NCI-H128 (cell line): ENCODE results near the gene KLHL10.
A peak's percentile ranks its signal among the peaks of the same experiment; 100 is the strongest.

ENCODE experiments used
- DNase-seq: peaks from one replicate; lab custom pipeline; 2025; ENCODE audit not compliant: unreplicated experiment; lab: John Stamatoyannopoulos, UW

The KLHL10 gene

DNA sequence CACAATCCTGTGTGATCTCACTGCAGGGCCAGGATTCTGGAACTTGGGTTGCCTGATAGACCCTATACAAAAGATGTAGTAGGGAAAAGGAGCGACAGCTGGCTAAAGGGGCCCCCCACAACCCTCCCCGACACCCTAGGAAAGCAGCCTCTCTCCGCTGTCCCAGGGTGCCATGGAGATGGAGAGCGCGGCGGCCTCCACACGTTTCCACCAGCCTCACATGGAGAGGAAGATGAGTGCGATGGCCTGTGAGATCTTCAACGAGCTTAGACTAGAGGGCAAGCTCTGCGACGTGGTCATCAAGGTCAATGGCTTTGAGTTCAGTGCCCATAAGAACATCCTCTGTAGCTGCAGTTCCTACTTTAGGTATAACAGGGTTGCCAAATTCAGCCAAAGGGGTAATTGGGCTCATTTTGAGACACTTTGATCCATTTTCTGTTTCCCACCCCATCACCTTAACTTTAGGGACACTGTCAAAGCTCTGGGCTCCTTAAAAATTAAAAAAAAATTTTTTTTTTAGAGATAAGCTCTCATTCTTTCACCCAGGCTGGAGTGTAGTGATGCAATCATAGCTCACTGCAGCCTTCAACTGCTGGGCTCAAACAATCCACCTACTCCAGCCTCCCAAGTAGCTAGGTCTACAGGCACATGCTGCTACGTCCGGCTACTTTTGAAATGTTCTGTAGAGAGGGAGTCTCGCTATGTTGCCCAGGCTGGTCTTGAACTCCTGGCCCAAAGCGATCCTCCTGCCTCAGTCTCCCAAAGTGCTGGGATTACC lies at the start of gene KLHL10:
KLHL10 (plus strand) TSS at position 65 of the 778 bp plus-strand sequence; CDS start at position 173, 108 bp downstream.
- no peak for DNase-seq

DNA sequence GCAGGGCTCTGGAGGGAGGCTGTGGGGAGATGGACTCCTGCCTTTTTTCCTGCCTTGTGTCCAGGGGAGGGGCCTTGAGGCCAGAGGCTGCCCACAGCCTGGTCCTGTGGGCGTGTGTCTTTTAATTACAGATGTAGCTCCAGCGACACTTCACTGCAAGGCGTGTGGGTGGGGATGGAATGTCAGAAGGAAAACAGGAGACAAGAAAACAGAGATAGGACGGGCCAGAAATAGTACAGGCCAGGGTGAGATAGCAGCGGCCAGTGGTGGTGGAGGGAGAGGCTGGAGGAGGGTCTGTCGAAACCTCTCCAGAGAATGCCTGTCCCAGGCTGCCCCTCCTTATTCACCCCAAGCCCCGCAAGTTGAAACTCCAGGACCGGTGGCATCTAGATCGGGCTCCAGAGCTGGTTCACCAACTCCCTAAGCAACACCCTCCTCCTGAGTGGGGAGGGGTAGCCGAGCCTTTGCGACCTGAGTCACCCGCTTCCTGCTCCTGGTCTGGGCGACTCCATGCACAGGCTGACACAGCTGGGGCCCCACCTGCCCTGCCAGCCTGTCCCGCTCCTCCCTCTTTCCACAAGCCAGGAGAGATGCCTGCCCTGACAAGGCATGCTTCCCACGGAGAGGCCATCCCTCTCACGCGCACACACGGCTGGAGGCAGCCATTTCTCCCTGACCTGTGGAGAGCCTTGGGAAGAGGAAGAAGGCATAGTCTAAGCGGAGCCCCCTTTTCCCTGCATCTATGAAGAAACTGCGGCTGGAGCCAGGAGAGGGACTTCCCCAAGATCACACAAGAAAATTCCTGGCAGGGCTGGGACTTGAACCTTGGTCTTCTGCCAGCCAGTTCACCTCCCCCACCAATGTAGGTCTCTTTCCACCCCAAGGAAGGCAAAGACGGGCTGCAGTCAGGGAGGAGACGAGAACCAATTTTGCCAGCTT lies 44.5 kb upstream of the KLHL10 start:
- no peak for DNase-seq

DNA sequence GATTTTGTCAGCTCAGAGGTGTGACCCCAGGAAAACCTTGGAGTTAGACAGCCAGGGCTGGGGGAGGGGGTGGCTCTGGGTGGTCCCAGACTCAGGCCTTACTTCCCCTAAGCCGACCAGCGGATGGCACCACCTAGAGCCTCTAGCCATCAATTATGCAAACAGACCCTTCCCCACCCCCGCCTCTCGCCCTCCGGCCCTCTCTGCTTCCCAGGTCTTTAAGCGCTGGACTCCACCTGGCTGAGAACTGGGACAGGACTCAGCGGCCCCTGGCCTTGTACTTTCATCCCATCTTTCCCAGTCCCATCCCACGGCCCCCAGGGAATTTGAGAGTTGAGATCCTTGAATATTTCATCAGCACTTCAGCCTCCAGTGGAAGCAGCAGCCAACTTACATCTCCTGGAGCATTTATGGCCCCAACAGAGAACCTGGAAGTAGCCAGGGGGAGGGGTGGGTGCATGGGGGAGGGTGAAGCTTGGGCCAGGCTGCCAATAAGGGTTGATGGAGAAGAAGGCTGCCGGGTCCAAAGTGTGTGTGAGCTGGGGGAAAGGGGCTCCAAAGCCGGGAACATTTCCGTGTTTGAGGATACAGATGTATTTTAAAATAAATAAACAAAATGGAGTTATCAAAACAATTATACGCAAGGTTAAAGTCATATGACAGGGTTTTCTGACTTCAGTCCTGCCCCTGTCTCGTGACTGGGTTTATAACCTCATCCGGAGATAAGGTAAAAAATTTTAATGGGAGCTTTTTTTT lies 43.7 kb upstream of the KLHL10 start:
- DNase-seq, result no peak

DNA sequence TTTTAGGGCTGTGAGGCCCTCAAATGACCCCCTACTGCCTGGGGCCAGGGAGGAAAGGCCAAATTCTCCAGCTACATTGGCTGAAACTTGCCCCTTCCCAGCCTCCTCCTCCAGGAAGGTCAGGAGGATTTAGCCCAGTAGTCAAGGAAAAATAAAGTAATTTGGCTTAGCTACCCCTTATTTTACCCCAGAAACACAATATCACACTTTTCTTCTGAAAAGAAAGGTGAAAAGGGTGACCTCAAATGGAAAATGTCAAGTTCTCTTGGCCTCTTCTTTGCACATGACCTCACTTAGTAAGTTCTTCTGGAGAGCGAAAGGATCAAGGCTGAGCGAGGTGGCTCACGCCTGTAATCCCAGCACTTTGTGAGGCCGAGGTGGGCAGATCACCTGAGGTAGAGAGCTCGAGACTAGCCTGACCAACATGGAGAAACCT lies 43.1 kb upstream of the KLHL10 start:
- no peak for DNase-seq

DNA sequence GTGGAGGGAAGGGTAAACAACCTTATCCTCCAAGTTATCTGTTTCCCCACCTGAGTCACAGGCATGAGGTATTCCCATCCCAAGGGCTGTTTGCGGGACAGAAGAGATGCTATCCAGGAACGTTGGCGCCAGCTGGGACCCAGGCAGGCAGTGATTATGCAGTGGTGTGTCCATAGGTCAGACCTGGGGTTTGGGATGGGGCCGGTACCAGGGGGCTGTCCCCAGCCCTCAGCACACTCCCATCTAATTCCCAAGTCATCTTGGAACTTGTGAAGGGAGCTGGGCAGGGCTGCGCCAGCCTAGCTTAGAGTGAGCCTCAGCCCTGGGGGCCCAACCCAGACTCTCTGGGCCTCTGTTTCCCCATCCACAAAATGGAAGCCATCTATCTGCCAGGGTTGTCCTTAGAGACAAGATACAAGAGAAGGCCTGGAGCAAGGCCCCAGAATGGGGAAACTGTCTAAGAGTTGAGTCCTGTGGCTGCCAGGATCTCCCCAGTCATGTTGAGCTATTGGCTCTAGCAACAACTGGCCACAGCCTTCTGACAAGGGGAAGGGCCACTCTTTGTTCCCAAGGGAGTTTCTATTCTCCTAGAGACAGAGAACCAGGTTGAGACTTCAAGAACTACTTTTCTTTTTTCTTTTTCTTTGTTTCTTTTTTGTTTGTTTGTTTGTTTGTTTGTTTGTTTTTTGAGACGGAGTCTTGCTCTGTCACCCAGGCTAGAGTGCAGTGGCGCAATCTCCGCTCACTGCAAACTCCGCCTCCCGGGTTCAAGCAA lies 41.3 kb upstream of the KLHL10 start:
- no peak for DNase-seq

DNA sequence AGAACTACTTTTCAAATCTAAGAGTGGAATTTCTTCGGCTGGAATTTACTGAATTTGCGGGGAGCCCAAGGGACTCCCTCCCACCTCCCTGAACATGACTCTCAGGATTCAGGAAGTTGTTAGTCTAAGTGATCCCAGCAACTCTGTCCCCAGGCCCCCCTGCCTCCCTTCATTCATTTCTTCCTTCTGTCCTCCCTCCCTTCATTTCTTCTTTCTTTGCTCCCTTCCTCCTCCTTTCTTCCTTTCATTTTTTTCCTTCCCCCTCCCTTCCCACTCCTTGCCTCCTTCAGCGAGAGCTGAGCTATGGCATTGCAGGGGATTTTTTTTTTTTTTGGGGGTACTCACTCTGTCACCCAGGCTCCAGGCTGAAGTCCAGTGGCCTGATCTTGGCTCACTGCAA lies 40.2 kb upstream of the KLHL10 start:
- no peak for DNase-seq

DNA sequence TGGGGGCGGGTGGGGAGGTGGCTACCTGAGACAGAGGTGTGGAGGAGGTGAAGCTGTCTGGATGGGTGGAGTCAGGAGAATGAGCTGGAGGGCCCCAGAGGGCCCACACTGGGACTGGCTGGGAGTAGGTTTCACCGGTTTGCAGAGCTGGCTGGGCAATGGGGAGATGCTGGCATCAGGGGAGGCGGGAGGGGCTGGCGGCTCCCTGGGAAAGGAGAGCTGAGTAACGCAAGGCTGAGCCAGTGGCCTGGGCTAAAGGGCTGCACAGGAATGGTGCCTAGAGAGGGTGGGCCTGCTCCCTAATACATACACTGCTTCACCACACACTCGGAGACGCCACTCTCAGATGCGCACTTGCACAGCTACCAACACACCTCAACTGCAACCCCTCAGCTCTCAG lies 38.3 kb upstream of the KLHL10 start:
- DNase-seq, result no peak

DNA sequence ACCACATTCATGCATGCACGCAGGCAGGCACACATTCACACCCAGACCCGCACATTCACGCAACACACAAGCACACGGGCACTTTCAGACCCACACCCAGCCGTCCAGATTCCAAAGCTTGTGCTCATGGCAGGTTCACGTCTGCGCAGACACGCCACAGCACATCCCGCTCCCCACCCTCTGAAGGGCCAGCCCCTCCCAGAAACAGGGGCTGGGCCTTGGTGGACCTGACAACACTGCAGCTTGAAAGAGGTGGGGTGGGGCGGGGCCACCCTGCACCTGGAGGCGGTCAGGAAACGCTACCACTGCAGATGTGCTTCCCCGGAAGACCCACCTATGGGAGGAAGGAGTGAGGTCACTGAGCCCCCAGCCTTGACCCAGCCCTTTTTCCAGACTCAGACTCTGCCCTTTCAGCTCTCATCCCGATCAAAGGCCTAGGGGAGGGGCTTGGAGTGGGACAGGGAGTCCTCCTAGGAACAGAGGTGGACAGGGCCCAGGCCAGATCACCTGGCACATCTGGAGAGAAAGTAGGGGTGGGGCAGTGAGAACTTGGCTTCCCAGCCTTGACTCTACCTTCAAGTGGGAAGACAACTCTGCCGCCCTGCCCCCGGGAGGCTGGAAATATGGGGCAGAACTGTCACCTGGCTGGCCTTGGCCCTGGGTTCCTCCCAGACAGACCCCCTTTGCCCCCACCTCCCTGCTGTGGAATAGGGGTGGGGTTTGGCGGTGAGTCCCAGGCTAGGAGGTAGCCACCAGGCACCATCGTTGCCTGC lies 36.8 kb upstream of the KLHL10 start:
- no peak for DNase-seq

DNA sequence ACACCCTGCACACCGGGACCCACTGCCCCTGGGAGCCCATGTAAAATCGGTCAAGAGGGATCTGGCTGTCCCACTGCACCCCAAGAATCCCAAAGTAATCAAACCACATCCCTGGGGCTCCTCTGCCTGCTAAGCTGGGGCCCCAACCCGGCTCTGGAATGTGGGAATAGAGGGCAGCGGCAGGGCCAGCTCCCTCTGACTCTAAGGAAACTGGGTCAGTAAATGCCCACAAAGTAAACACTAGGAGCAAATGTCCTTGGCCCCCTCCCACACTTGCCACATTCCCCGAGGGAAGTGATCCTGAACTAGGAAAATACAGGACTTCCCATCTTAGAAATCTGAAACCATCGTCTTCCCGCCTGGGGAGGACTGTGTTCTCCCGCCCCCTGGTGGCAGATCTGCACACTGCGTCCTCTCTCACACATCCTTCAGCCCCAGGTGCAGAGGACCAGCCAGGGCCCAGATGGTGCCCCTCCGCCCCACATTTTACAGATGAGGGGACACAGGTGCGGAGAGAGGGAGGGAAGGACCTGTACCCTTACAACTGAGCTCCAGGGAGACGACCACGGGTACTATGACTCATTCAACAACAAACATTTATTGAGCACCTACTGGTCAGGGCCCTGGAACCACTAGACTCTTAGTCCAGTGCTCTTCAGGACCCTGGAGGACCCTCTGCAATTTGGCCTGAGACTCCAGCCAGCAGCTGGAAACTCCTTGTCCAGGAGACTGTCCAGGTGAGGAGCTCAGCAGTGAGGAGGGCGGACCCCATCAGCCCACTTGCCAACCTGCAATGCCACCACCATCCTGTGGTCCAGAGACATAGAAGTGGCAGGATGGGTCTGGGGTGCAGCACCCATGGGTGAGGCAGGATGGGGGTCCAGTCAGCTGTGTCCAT lies 36.0 kb upstream of the KLHL10 start:
- DNase-seq, result peak; percentile 4

DNA sequence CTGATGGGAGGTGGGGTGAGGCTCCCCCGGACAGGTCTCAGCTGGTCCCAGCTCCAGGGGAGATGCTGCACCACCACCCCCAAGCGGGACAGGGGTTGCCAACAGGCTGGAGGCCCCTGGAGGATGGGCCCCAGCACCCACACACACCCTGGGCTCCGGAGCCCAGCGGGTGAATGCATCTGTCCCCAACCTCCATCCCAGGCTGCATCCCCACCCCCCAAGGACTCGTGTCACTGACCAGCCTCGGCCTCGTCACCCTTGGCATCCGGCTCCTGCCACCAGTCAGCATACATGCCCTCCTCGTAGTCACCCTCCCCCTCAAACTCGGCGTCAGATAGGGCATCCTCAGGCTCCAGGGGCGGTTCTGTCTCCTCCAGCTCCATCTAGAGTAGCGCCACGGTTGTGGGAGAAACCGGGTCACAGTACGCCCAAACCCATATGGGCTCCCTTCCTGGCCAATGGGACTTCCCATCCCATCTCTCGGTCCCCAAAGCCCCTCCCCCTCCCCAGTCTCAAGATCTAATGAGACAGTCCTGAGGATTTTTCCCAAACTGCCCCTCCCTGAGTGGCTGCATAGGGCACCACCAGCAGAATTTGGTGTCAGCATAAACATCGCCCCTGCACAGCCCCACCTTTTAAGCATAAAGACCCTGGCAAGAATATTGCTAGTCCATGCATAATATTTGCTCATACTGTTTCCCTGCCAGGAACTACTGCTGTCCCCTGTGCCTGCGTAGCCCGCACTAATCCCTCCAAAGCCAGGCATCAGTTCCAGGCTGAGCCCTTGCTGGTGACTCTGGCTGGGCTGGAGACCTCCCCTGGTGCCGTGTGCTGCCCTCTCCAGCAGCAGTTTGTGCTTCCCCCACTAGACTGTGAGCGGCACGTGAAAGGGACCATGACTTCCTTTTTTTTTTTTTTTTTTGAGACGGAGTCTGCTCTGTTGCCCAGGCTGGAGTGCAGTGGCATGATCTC lies 34.3 kb upstream of the KLHL10 start:
- no peak for DNase-seq

DNA sequence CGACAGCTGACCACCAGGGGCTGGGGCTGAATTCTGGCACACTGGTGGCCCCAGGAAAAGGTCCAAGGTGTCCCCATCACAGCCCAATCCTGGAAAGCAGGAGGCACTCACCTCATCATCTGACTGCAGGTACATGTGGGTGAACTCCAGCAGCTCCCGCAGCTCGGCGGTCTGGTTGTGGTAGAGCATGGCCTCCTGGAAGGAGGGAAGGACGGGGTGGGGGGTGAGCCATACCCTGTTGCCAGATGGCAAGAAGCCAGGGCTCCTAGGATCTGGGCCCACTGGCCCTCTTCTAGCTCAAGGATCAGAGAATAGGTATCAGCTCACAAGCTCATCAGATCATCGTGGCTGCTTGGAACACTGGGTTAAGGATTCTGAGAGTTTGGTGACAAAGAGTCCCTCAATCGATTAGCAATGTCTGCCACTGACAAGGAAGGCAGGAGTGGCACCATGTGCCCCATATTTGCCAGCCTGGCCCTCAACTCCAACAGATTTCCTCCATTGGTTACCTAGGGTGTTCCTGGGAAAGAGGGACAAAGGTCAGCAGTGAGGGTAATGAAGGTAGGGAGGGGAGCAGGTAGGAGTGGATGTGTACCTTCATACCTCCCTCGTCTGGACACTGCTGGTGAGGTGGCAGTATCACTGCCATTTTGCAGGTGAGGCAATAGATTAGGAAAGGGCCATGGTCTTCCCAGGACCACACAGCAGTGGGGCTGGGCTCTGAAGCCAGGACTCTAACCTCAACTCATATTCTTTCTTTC lies 30.8 kb upstream of the KLHL10 start:
- no peak for DNase-seq

DNA sequence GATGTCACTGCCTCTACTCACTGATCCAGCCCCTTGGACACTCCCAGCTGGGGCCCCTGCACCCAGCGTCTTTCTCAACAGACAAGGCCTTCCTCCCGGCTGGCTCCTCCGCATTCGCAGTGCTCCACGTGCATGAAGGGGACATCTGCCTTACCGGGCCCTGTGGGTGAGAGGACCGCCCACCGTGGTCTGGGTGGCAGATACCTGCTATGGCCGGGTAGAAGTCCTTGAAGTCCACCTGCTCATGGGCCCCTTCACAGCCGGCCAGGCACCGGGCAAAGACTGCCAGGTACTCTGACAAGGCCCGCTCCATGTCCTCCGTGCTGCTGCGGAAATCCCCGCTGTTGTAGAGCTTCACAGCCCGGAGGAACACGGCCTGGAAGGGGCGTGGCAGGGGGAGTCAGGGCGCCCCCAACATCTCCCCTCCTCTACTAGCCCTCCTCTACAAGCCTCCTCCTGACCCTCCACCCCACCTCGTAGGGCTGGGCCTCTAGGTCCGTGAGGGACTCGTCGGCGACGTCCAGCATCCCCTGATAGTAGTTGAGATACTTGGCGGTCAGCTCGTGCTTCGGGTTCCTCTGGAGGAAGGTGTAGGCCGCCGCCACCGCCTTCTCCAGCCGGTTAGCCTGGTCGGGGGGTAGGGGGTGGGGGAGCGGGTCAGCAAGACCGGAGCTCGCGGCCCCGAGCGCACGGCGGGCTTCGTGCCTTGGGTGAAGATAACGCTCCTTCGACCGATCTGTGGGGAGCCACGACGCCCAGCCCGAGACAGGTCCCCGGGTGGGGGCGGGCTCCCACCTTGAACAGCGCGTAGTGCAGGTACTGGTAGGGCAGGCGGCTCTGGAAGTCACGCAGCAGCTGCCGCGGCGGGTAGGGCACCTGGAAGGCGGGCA lies 26.7 kb upstream of the KLHL10 start:
- no peak for DNase-seq

DNA sequence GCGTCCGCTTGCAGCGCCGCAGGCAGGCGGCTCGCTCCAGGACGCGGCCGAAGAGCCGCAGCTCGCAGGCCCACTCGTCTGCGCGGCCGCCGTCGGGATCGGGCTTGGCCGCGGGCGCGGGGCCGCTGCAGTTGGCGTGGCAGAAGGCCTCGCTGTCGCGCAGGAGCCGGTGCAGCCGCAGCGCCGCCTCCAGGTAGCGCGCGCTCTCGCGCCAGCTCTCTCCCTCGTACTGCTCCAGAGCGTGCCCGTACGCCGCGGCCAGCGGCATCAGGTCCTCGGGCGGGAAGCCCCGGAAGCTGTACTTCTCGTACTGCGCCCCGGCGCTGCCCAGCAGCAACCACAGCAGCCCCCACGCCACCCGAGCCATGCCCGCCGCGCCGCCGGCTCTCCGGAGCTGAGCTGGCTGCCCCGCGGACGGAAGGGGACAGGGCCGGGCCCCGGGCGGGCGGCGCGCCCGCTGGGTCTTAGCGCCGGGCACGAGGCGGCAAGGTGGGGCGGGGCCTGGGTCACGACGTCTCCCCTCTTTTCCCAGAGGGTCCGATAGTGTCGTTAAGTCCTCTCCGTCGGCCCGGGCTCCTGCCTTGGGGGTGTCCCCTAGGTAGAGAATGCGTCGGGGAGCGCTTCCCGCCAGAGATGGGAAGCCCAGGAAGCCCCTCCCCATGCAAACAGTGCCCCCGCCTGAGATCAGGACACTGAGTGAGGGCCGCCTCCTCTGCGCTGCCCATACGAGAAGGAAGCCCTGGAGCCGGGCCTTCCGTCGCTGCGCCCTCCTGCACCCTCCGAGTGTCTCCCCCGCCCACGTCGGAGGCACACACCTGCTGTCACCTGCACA lies 25.9 kb upstream of the KLHL10 start, which contains the start of gene P3H4:
P3H4 (minus strand) TSS at position 401 of the 832 bp plus-strand sequence; CDS start at position 367, 34 bp downstream.
- peak; percentile 44 for DNase-seq

DNA sequence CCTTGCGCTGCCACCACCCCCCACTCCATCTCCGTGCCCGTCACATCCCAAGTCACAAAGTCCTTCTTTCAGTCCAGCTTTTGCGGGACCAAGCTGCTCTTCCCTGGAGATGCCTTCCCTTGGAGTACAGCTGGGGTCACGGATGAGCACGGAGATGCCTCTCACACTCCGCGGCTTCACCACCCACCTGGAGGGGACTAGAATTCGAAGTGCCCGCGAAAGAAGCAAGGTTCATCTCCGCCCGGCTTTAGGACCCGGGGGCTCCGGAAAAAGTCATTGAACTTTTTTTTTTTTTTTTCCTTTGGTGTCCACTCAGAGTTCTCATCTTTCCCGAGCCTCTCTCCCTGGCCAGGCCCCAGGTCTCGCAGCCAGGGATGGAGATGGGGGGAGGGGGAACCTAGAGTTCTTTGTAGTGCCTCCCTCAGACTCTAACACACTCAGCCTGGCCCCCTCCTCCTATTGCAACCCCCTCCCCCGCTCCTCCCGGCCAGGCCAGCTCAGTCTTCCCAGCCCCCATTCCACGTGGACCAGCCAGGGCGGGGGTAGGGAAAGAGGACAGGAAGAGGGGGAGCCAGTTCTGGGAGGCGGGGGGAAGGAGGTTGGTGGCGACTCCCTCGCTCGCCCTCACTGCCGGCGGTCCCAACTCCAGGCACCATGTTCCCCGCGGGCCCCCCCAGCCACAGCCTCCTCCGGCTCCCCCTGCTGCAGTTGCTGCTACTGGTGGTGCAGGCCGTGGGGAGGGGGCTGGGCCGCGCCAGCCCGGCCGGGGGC lies 25.1 kb upstream of the KLHL10 start, which contains the start of gene FKBP10:
FKBP10 (plus strand) TSS at position 624 of the 771 bp plus-strand sequence; CDS start at position 655, 31 bp downstream.
- peak; percentile 37 for DNase-seq
